ENCODE measurements around the gene MAEA.

DNA sequence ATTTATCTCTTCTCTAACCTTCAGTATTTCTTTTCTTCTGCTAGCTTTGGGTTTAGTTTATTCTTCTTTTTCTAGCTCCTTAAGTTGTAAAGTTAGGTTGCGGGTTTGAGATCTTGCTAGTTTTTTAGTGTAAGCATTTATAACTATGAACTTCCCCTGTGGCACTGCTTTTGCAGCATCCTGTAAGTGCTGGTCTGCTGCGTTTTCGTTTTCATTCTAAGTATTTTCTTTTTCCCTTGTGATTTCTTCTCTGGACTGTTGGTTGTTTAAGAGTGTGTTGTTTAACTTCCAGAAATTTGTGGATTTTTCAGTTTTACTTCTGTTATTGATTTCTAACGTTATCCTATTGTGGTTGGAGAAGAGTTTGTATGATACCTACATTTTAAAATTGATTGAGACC, 29.7 kb upstream of the MAEA start:
- TF ChIP-seq CTCF (IDR thresholded peaks at IDR 0.05): no peak
- TF ChIP-seq, protein P1, sequence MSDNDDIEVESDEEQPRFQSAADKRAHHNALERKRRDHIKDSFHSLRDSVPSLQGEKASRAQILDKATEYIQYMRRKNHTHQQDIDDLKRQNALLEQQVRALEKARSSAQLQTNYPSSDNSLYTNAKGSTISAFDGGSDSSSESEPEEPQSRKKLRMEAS (IDR thresholded peaks at IDR 0.05): no peak
- TF ChIP-seq POLR2A (IDR thresholded peaks at IDR 0.05; ENCODE audit: low read length): no peak
- no peak for TF ChIP-seq EP300 (IDR thresholded peaks at IDR 0.05)
- TF ChIP-seq ZFP36 (IDR thresholded peaks at IDR 0.05; ENCODE audit: borderline replicate concordance, partially characterized antibody): no peak
- TF ChIP-seq SMC3 (IDR thresholded peaks at IDR 0.05): no peak
- TF ChIP-seq FOXS1 (CRISPR knock-in tag; IDR thresholded peaks at IDR 0.05): no peak
- no peak for TF ChIP-seq EHMT2 (IDR thresholded peaks at IDR 0.05; ENCODE audit: low read depth)
- TF ChIP-seq NR3C1 (IDR thresholded peaks at IDR 0.05): no peak
- TF ChIP-seq MAFK (IDR thresholded peaks at IDR 0.05; ENCODE audit: partially characterized antibody): no peak

Measured in A549 (cell line).